Cerebellar cortex (tissue), 1 donor: ENCODE data around the gene PPRC1.

Experiments used
- DNase-seq: peaks from one replicate; pipeline ENCODE4 v3.0.0-alpha.2; 2015; ENCODE audit warnings: low spot score

PPRC1 gene

GRCh38 chr10:102132563-102133372 is at the start of gene PPRC1:
TSS of gene PPRC1 (plus strand) at chr10:102133040. CDS start at chr10:102133069, 29 bp downstream.
- peak; percentile 99 for DNase-seq

GRCh38 chr10:102083541-102083940 is 49.3 kb upstream of the PPRC1 start:
- no peak for DNase-seq

- no peak for DNase-seq
Measured at GRCh38 chr10:102085336-102085735, 47.5 kb upstream of the PPRC1 start.

GRCh38 chr10:102086196-102086595 is 46.6 kb upstream of the PPRC1 start:
- no peak for DNase-seq

- no peak for DNase-seq
Measured at GRCh38 chr10:102090772-102091171, 42.1 kb upstream of the PPRC1 start.

- DNase-seq, result no peak
Measured at GRCh38 chr10:102096449-102096848, 36.4 kb upstream of the PPRC1 start.

GRCh38 chr10:102101152-102101551 is 31.7 kb upstream of the PPRC1 start:
- peak; percentile 43 for DNase-seq

- DNase-seq, result no peak
Measured at GRCh38 chr10:102102421-102102820, 30.4 kb upstream of the PPRC1 start.

- no peak for DNase-seq
Measured at GRCh38 chr10:102106998-102107397, 25.8 kb upstream of the PPRC1 start.

- no peak for DNase-seq
Measured at GRCh38 chr10:102109166-102110116, 23.4 kb upstream of the PPRC1 start.

GRCh38 chr10:102111276-102111675 is 21.6 kb upstream of the PPRC1 start:
- DNase-seq, result no peak

GRCh38 chr10:102112210-102112817 is 20.5 kb upstream of the PPRC1 start:
- DNase-seq, result no peak

GRCh38 chr10:102113261-102113955 is 19.4 kb upstream of the PPRC1 start:
- DNase-seq, result no peak

- peak; percentile 70 for DNase-seq
Measured at GRCh38 chr10:102113956-102114857, 18.6 kb upstream of the PPRC1 start.

GRCh38 chr10:102114861-102115618 is 17.8 kb upstream of the PPRC1 start:
- DNase-seq, result peak; percentile 94

GRCh38 chr10:102115775-102116174 is 17.1 kb upstream of the PPRC1 start:
- no peak for DNase-seq

GRCh38 chr10:102116656-102117055 is 16.2 kb upstream of the PPRC1 start:
- DNase-seq, result no peak

GRCh38 chr10:102117391-102118159 is 15.3 kb upstream of the PPRC1 start:
- DNase-seq, result peak; percentile 77

GRCh38 chr10:102118867-102119266 is 14.0 kb upstream of the PPRC1 start:
- peak; percentile 39 for DNase-seq
